ENCODE results near the gene GOLPH3L. TPM values are rescaled to one million over a fixed set of nuclear protein-coding genes. Genes with fewer than 3 reads are reported as not detected.
A peak's percentile ranks its signal among the peaks of the same experiment; 100 is the strongest.

GOLPH3L gene
- total RNA-seq, 4 donors from 2014 or later, result 16.2 to 23.9 (median 21.6) TPM

GRCh38 chr1:150622303-150622975 is 74.5 kb downstream of the GOLPH3L start:
- H3K36me3 ChIP-seq, result peaks cover 41 to 87% (median 65%) of the 10 kb centered on the region in 4 donors
- intact Hi-C loops (cut with DNase I), result loop anchor here (5.0 kb wide), 1 partner anchor 45 kb away; the partner anchor contains the start of gene MCL1
- 34% methylated on average over 8 of the region's 8 CpGs for WGBS
- no peaks in the 10 kb centered on the region for H3K27me3 ChIP-seq
- TF ChIP-seq CTCF (IDR thresholded peaks at IDR 0.05) (peak in 1 of 3 experiments; percentile 15), EP300 (IDR thresholded peaks at IDR 0.05) (no peak), POLR2AphosphoS5 (IDR thresholded peaks at IDR 0.05) (peak; percentile 36), POLR2A (IDR thresholded peaks at IDR 0.05; ENCODE audit: low read depth) (no peak)
- H3K4me3 ChIP-seq, result no peak overlapping the region
- no peaks in the 10 kb centered on the region for H3K9me3 ChIP-seq
- DNase-seq (ENCODE audit: extremely low spot score), result peak; percentile 91
- H3K4me1 ChIP-seq, result peaks cover 46 to 52% (median 47%) of the 10 kb centered on the region in 4 donors
- peak overlapping the region; percentile 70 to 78 (median 75) for H3K27ac ChIP-seq (replicated peaks in 1 of 4)

GRCh38 chr1:150621497-150622302 is 75.3 kb downstream of the GOLPH3L start:
- Histone ChIP-seq H3K4me3 (no peak overlapping the region), H3K27me3 (no peaks in the 10 kb centered on the region), H3K4me1 (peaks cover 42 to 51% (median 46%) of the 10 kb centered on the region in 4 donors), H3K9me3 (no peaks in the 10 kb centered on the region), H3K36me3 (peaks cover 34 to 87% (median 60%) of the 10 kb centered on the region in 4 donors), H3K27ac (replicated peaks in 1 of 4) (peak overlapping the region; percentile 70 to 78 (median 75))
- intact Hi-C loops (cut with DNase I), result loop anchor here (2.0 to 5.0 kb wide), 2 partner anchors 44 to 61 kb away; partner anchors contain the start of gene MCL1
- DNase-seq (ENCODE audit: extremely low spot score), result peak; percentile 92
- WGBS, result 55% methylated on average over 8 of the region's 8 CpGs
- peak; percentile 61 to 67 for TF ChIP-seq POLR2AphosphoS5 (IDR thresholded peaks at IDR 0.05)
- TF ChIP-seq EP300 (IDR thresholded peaks at IDR 0.05), result no peak
- TF ChIP-seq POLR2A (IDR thresholded peaks at IDR 0.05; ENCODE audit: low read depth), result peak; percentile 8
- TF ChIP-seq CTCF (IDR thresholded peaks at IDR 0.05), result peak; percentile 76 to 84 (median 77)

- H3K4me3 ChIP-seq, result no peak overlapping the region
- H3K27ac ChIP-seq (replicated peaks in 1 of 4), result peak overlapping the region; percentile 70 to 78 (median 75)
- no peak for TF ChIP-seq POLR2AphosphoS5 (IDR thresholded peaks at IDR 0.05)
- no peak for TF ChIP-seq EP300 (IDR thresholded peaks at IDR 0.05)
- no peak for TF ChIP-seq POLR2A (IDR thresholded peaks at IDR 0.05; ENCODE audit: low read depth)
- no peak for TF ChIP-seq CTCF (IDR thresholded peaks at IDR 0.05)
- H3K4me1 ChIP-seq, result peaks cover 42 to 46% (median 44%) of the 10 kb centered on the region in 4 donors
- H3K36me3 ChIP-seq, result peaks cover 28 to 86% (median 52%) of the 10 kb centered on the region in 4 donors
- H3K27me3 ChIP-seq, result no peaks in the 10 kb centered on the region
- DNase-seq (ENCODE audit: extremely low spot score), result no peak
- no peaks in the 10 kb centered on the region for H3K9me3 ChIP-seq
- intact Hi-C loops (cut with DNase I), result loop anchor here (2.0 to 5.0 kb wide), 2 partner anchors 44 to 60 kb away; partner anchors contain the start of gene MCL1
- 100% methylated on average over 2 of the region's 2 CpGs for WGBS
These were observed 76.0 kb downstream of the GOLPH3L start for GRCh38 chr1:150620919-150621318.

- WGBS, result 7% methylated on average over 4 of the region's 4 CpGs
- H3K4me1 ChIP-seq, result peaks cover 43 to 54% (median 46%) of the 10 kb centered on the region in 4 donors
- peak overlapping the region; percentile 70 to 78 (median 75) for H3K27ac ChIP-seq (replicated peaks in 1 of 4)
These were observed 77.1 kb downstream of the GOLPH3L start for GRCh38 chr1:150619576-150620509.

More at GRCh38 chr1:150619576-150620509, 77.1 kb downstream of the GOLPH3L start:
- H3K9me3 ChIP-seq, result no peaks in the 10 kb centered on the region
- intact Hi-C loops (cut with DNase I), result loop anchor here (2.0 to 5.0 kb wide), 2 partner anchors 43 to 59 kb away; partner anchors contain the start of gene MCL1
- no peaks in the 10 kb centered on the region for H3K27me3 ChIP-seq
- no peak for DNase-seq (ENCODE audit: extremely low spot score)
- TF ChIP-seq CTCF (IDR thresholded peaks at IDR 0.05), result peak; percentile 26 to 44 (median 42)
- peak; percentile 53 to 59 for TF ChIP-seq POLR2AphosphoS5 (IDR thresholded peaks at IDR 0.05)
- no peak for TF ChIP-seq POLR2A (IDR thresholded peaks at IDR 0.05; ENCODE audit: low read depth)
- no peak for TF ChIP-seq EP300 (IDR thresholded peaks at IDR 0.05)
- peaks cover 18 to 80% (median 41%) of the 10 kb centered on the region in 4 donors for H3K36me3 ChIP-seq
- H3K4me3 ChIP-seq, result no peak overlapping the region
